H9 (cell line): Measurements from ENCODE around the gene ST6GALNAC2. TPM values are rescaled to one million over a fixed set of nuclear protein-coding genes. Genes with fewer than 3 reads are reported as not detected.
A peak's percentile ranks its signal among the peaks of the same experiment; 100 is the strongest.

ENCODE experiments used
- DNase-seq: peaks from one replicate; pipeline ENCODE4 v3.0.0-alpha.2; 2017
- H2AFZ ChIP-seq: one replicate; pipeline ENCODE4 v1.6.1; 2013; ENCODE audit warnings: mild to moderate bottlenecking, low read length, control low read depth, moderate library complexity
- H2AK5ac ChIP-seq: 2 replicates; pipeline ENCODE4 v1.6.1; 2013; ENCODE audit warnings: low read length, control low read depth, mixed read lengths; ENCODE audit not compliant: insufficient read length
- H2BK120ac ChIP-seq: one replicate; pipeline ENCODE4 v1.6.1; 2013; ENCODE audit warnings: low read depth, mild to moderate bottlenecking, low read length, control low read depth, inconsistent platforms; ENCODE audit not compliant: poor library complexity, severe bottlenecking
- H2BK12ac ChIP-seq: 2 replicates; pipeline ENCODE4 v1.6.1; 2013; ENCODE audit warnings: low read length, control low read depth, mixed read lengths, low read depth; ENCODE audit not compliant: insufficient read length
- H2BK15ac ChIP-seq: 2 replicates; pipeline ENCODE4 v1.6.1; 2013; ENCODE audit warnings: low read depth, low read length, control low read depth
- H2BK20ac ChIP-seq: one replicate; pipeline ENCODE4 v1.6.1; 2013; ENCODE audit warnings: low read depth, mild to moderate bottlenecking, low read length, control low read depth, inconsistent platforms; ENCODE audit not compliant: poor library complexity, severe bottlenecking
- H2BK5ac ChIP-seq: 2 replicates; pipeline ENCODE4 v1.6.1; 2013; ENCODE audit warnings: low read length, control low read depth, mixed read lengths; ENCODE audit not compliant: insufficient read length
- H3K14ac ChIP-seq: 2 replicates; pipeline ENCODE4 v1.6.1; 2013; ENCODE audit warnings: low read length, control low read depth; ENCODE audit not compliant: insufficient read depth
- H3K18ac ChIP-seq: 2 replicates; pipeline ENCODE4 v1.6.1; 2013; ENCODE audit warnings: low read depth, mild to moderate bottlenecking, mixed read lengths, low read length, control low read depth; ENCODE audit not compliant: insufficient read length
- H3K23ac ChIP-seq: 2 replicates; pipeline ENCODE4 v1.6.1; 2013; ENCODE audit warnings: low read length, control low read depth, mixed read lengths, low read depth; ENCODE audit not compliant: insufficient read length
- H3K23me2 ChIP-seq: 2 replicates; pipeline ENCODE4 v1.6.1; 2013; ENCODE audit warnings: low read depth, mild to moderate bottlenecking, mixed read lengths, low read length, control low read depth; ENCODE audit not compliant: insufficient read length, poor library complexity, severe bottlenecking
- H3K27ac ChIP-seq: 2 replicates; pipeline ENCODE4 v1.5.1; 2013; ENCODE audit warnings: low read length, control low read depth, mixed read lengths, low read depth; ENCODE audit not compliant: insufficient read length
- H3K27me3 ChIP-seq: 2 replicates; pipeline ENCODE4 v1.6.1; 2013; ENCODE audit warnings: low read length, control low read depth, inconsistent platforms; ENCODE audit not compliant: insufficient read depth
- H3K4ac ChIP-seq: 2 replicates; pipeline ENCODE4 v1.6.1; 2013; ENCODE audit warnings: low read depth, mild to moderate bottlenecking, control low read depth, inconsistent platforms, low read length, moderate library complexity
- H3K4me1 ChIP-seq: 2 replicates; pipeline ENCODE4 v1.6.1; 2013; ENCODE audit warnings: low read length, control low read depth, inconsistent platforms; ENCODE audit not compliant: insufficient read depth
- H3K4me2 ChIP-seq: 2 replicates; pipeline ENCODE4 v1.6.1; 2013; ENCODE audit warnings: low read length, control low read depth, mixed read lengths; ENCODE audit not compliant: insufficient read length, insufficient read depth
- H3K56ac ChIP-seq: 2 replicates; pipeline ENCODE4 v1.6.1; 2013; ENCODE audit warnings: low read depth, mild to moderate bottlenecking, mixed read lengths, low read length, control low read depth; ENCODE audit not compliant: insufficient read length
- H3K79me1 ChIP-seq: 2 replicates; pipeline ENCODE4 v1.6.1; 2013; ENCODE audit warnings: low read depth, mild to moderate bottlenecking, moderate library complexity, low read length, control low read depth, inconsistent platforms; ENCODE audit not compliant: insufficient read depth, poor library complexity, severe bottlenecking
- H3K79me2 ChIP-seq: 2 replicates; pipeline ENCODE4 v1.6.1; 2013; ENCODE audit warnings: low read length, control low read depth, inconsistent platforms; ENCODE audit not compliant: insufficient read depth
- H3K9ac ChIP-seq: 2 replicates; pipeline ENCODE4 v1.6.1; 2013; ENCODE audit warnings: low read length, control low read depth, mixed read lengths; ENCODE audit not compliant: insufficient read length; ENCODE audit errors: extremely low read depth
- H3K9me3 ChIP-seq: one replicate; pipeline ENCODE4 v1.6.1; 2013; ENCODE audit warnings: low read depth, low read length, inconsistent platforms; ENCODE audit not compliant: control insufficient read depth
- H3T11ph ChIP-seq: one replicate; pipeline ENCODE4 v1.6.1; 2013; ENCODE audit warnings: mild to moderate bottlenecking, low read length, control low read depth, inconsistent platforms
- H4K20me1 ChIP-seq: one replicate; pipeline ENCODE4 v1.6.1; 2013; ENCODE audit not compliant: control insufficient read depth, insufficient read length, insufficient read depth
- H4K5ac ChIP-seq: 2 replicates; pipeline ENCODE4 v1.6.1; 2013; ENCODE audit warnings: low read depth, mild to moderate bottlenecking, mixed read lengths, low read length, control low read depth; ENCODE audit not compliant: insufficient read length
- H4K8ac ChIP-seq: replicated peaks from 2 replicates; pipeline ENCODE4 v1.6.1; 2013; ENCODE audit warnings: low read length, control low read depth, mixed read lengths, low read depth; ENCODE audit not compliant: insufficient read length
- H4K91ac ChIP-seq: 2 replicates; pipeline ENCODE4 v1.6.1; 2013; ENCODE audit warnings: low read depth, mild to moderate bottlenecking, moderate library complexity, mixed read lengths, low read length, control low read depth; ENCODE audit not compliant: insufficient read length
- H3K27ac Mint-ChIP-seq, 3 experiments: 2 replicates in 2 of 3; 3 replicates in 1 of 3; pipeline ENCODE4 v1.8.0; 2020 to 2021; ENCODE audit warnings: mixed read lengths in 3 of 3, mild to moderate bottlenecking in 1 of 3, moderate library complexity in 1 of 3
- H3K27me3 Mint-ChIP-seq: 2 replicates; pipeline ENCODE4 v1.8.0; 2021; ENCODE audit warnings: low read depth, mild to moderate bottlenecking, moderate library complexity, mixed read lengths
- H3K36me3 Mint-ChIP-seq, 3 experiments: 2 replicates in 2 of 3; 3 replicates in 1 of 3; pipeline ENCODE4 v1.8.0; 2020 to 2021; ENCODE audit warnings: low read depth in 3 of 3, mixed read lengths in 3 of 3; ENCODE audit not compliant: insufficient read depth in 1 of 3
- H3K4me1 Mint-ChIP-seq, 2 experiments: 2 replicates each; pipeline ENCODE4 v1.8.0; 2020; ENCODE audit warnings: mixed read lengths in 2 of 2
- H3K4me3 Mint-ChIP-seq, 2 experiments: 2 replicates in 1 of 2; 3 replicates in 1 of 2; pipeline ENCODE4 v1.8.0; 2020 to 2021; ENCODE audit warnings: mild to moderate bottlenecking in 2 of 2, mixed read lengths in 2 of 2, moderate library complexity in 1 of 2
- H3K9me3 Mint-ChIP-seq, 2 experiments: 2 replicates in 1 of 2; 3 replicates in 1 of 2; pipeline ENCODE4 v1.8.0; 2020; ENCODE audit warnings: mild to moderate bottlenecking in 2 of 2, mixed read lengths in 2 of 2, moderate library complexity in 1 of 2
- CTCF ChIP-seq: fragments of 200-600 bp; sonication (generic); conservative IDR thresholded peaks from 3 replicates; pipeline ENCODE4 v1.8.0; 2021; ENCODE audit warnings: antibody characterized with exemption, mild to moderate bottlenecking
- WGBS: extraction: QIAGEN DNeasy Blood & Tissue Kit; methylation state at CpG from one replicate; pipeline ENCODE4 v1.1.7; 2013; ENCODE audit warnings: missing lambda C conversion rate, low lambda C conversion rate, mixed read lengths; ENCODE audit not compliant: insufficient read length; ENCODE audit errors: extremely low coverage; 5-methylcytosine and 5-hydroxymethylcytosine counted together
- total RNA-seq: library from RNA; stranded (reverse); gene quantifications from 2 replicates; pipeline ENCODE4 v1.2.1, GENCODE V29; 2021

Gene ST6GALNAC2
- total RNA-seq, 1 experiment from 2014 or later, result 0.46 TPM

DNA sequence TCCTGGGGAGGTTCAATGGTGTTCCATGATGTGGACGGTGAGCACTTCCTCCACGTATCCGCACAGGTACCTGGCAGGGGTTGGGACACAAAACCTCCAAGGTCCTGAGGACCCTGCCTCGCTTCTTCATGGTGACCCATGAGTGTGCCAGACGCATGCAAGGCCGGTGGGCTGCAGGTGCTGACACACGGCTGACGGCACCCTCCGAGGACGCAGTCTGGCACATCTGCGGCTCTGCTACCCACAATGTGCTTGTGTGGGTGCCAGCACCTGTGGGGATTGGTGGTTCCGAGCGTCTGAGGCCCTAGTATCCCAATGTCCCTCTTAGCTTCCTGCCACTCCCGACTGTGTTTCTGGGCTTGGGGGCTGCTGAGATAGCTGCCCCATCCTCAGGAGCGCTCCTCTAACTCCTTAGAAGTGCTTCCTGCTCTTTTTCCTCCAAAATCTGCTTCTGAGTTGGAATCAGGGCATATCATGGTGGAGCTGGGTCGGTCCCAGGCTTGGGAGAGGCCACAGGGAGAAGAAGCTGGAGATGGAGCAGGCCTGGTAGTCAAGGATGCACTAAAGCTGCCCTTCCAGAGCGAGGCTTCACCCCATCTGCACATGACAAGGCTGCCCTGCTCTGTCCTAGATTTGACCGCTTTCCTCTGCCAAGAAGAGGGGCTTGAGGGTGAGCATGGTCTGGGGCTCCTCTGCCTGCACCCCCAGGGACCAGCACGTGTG, 49.7 kb downstream of the ST6GALNAC2 start:
- Histone ChIP-seq H3K79me2 (no peaks in the 10 kb centered on the region), H4K91ac (no peak overlapping the region), H3K23me2 (peaks cover 11% of the 10 kb centered on the region), H3K4ac (no peak overlapping the region), H3K4me1 (no peaks in the 10 kb centered on the region; the same call in 1 of the 2 replicates), H4K8ac (no peak overlapping the region), H3K27me3 (peaks cover 20% of the 10 kb centered on the region; the same call in 1 of the 2 replicates), H3K79me1 (no peaks in the 10 kb centered on the region), H3K27ac (no peak overlapping the region), H3K23ac (no peak overlapping the region), H3K9me3 (no peaks in the 10 kb centered on the region), H3T11ph (no peak overlapping the region), H2BK5ac (no peak overlapping the region), H2BK15ac (no peak overlapping the region), H3K9ac (no peak overlapping the region), H2BK120ac (no peak overlapping the region), H2AK5ac (no peak overlapping the region), H3K18ac (no peak overlapping the region), H3K56ac (no peak overlapping the region), H4K5ac (no peak overlapping the region), H4K20me1 (peaks cover 4% of the 10 kb centered on the region), H2BK20ac (no peak overlapping the region), H2AFZ (no peak overlapping the region), H2BK12ac (no peak overlapping the region), H3K4me2 (no peak overlapping the region), H3K14ac (no peak overlapping the region)
- no peaks in the 10 kb centered on the region for H3K9me3 Mint-ChIP-seq
- H3K4me1 Mint-ChIP-seq, result peaks cover 16 to 32% of the 10 kb centered on the region in 2 experiments
- 0 out of 5 replicates have a peak overlapping the region, but pooled peaks of 1 of the 2 experiments have one; percentile 42 for H3K4me3 Mint-ChIP-seq
- peaks cover 68% of the 10 kb centered on the region for H3K27me3 Mint-ChIP-seq
- no peaks in the 10 kb centered on the region for H3K36me3 Mint-ChIP-seq
- TF ChIP-seq CTCF, result no peak
- H3K27ac Mint-ChIP-seq, result no peak overlapping the region
- DNase-seq, result no peak
- no CpG with 5 or more reads among the region's 19 CpGs for WGBS
